Smooth muscle cell (in vitro differentiated cells): Measurements from ENCODE around the gene CYP1A2. TPM values are rescaled to one million over a fixed set of nuclear protein-coding genes. Genes with fewer than 3 reads are reported as not detected.
"Not testable (repeated sequence)": the region's sequence is repeated elsewhere in the genome, so short reads cannot be mapped to it uniquely, and the experiment has no call there.

ENCODE experiments used
- DNase-seq: peaks from one replicate; lab custom pipeline; 2025; ENCODE audit not compliant: unreplicated experiment; lab: John Stamatoyannopoulos, UW
- H2AFZ ChIP-seq: fragments of 200-600 bp; sonication (generic); 2 replicates; pipeline ENCODE4 v1.6.0; 2016; ENCODE audit warnings: antibody characterized with exemption, low read depth, mild to moderate bottlenecking
- H3F3A ChIP-seq: fragments of 200-600 bp; sonication (generic); 2 replicates; pipeline ENCODE4 v1.6.0; 2017; ENCODE audit warnings: antibody characterized with exemption, low read depth
- H3K27ac ChIP-seq: fragments of 200-600 bp; sonication (generic); 2 replicates; pipeline ENCODE4 v1.5.1; 2016; ENCODE audit warnings: low read depth, mild to moderate bottlenecking
- H3K27me3 ChIP-seq: fragments of 200-600 bp; sonication (generic); 2 replicates; pipeline ENCODE4 v1.6.1; 2016; ENCODE audit warnings: low read depth, mild to moderate bottlenecking
- H3K36me3 ChIP-seq: fragments of 200-600 bp; sonication (generic); 2 replicates; pipeline ENCODE4 v1.5.1; 2016; ENCODE audit warnings: low read depth
- H3K4me1 ChIP-seq: fragments of 200-600 bp; sonication (generic); 2 replicates; pipeline ENCODE4 v1.5.1; 2016; ENCODE audit warnings: low read depth
- H3K4me2 ChIP-seq: fragments of 200-600 bp; sonication (generic); 2 replicates; pipeline ENCODE4 v1.6.0; 2016; ENCODE audit warnings: mild to moderate bottlenecking
- H3K4me3 ChIP-seq: fragments of 200-600 bp; sonication (generic); 2 replicates; pipeline ENCODE4 v1.5.1; 2016; ENCODE audit warnings: mild to moderate bottlenecking
- H3K79me2 ChIP-seq: fragments of 200-600 bp; sonication (generic); 2 replicates; pipeline ENCODE4 v1.6.0; 2016; ENCODE audit warnings: low read depth, mild to moderate bottlenecking
- H3K9ac ChIP-seq: fragments of 200-600 bp; sonication (generic); 2 replicates; pipeline ENCODE4 v1.6.0; 2016; ENCODE audit warnings: low read depth
- H3K9me3 ChIP-seq: fragments of 200-600 bp; sonication (generic); replicated peaks from 2 replicates; pipeline ENCODE4 v1.5.1; 2016; ENCODE audit warnings: low read depth
- H4K20me1 ChIP-seq: fragments of 200-600 bp; sonication (generic); 2 replicates; pipeline ENCODE4 v1.6.0; 2016; ENCODE audit warnings: low read depth
- WGBS: methylation state at CpG from one replicate; pipeline ENCODE4 v1.1.7; 2016; ENCODE audit warnings: low lambda C conversion rate; 5-methylcytosine and 5-hydroxymethylcytosine counted together
- polyA plus RNA-seq: library from polyadenylated mRNA; unstranded; fragments of >200 nt; fragmentation: Nextera tagmentation; extraction: Ambion mirVana; gene quantifications from 2 replicates; pipeline ENCODE4 v1.2.1, GENCODE V29; 2016
- total RNA-seq: library from RNA; depleted of rRNA; stranded (reverse); fragments of >200 nt; gene quantifications from 2 replicates; pipeline ENCODE4 v1.2.3, GENCODE V29; 2014
- TF ChIP-seq, protein P1 (sequence below): fragments of 200-600 bp; sonication (generic); IDR thresholded peaks from 2 replicates; pipeline ENCODE4 v1.5.1; 2017; ENCODE audit warnings: borderline replicate concordance, mild to moderate bottlenecking, antibody characterized with exemption; ENCODE audit not compliant: insufficient read depth, poor library complexity, severe bottlenecking

The CYP1A2 gene
- total and polyA plus RNA-seq, 2 experiments from 2014 or later: not detected

DNA sequence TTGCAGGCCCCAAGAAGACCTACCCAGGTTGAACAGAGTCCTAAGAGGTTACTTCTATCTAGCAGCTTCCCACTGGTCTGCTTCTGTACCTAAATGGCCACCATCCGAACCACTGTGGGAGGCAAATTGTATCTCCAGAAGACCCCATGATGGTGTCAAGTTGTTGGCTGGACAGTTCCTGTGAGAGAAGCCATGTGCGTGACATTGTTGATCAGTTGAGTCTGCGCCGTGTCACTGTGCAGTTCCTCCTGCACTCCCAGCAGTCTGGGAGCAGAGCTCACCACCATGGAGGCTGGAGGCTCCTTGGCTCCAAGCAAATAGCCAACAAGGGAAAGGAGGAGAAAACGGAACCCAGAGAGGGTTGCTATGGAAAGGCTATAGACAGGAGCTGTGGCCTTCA, 15.8 kb upstream of the CYP1A2 start:
- Histone ChIP-seq H3K4me2 (no peak overlapping the region), H4K20me1 (no peaks in the 10 kb centered on the region), H3K9ac (no peak overlapping the region), H3K79me2 (no peaks in the 10 kb centered on the region), H3K4me3 (no peak overlapping the region), H3K9me3 (no peaks in the 10 kb centered on the region), H3K27me3 (peaks cover 54% of the 10 kb centered on the region), H2AFZ (no peak overlapping the region), H3K27ac (no peak overlapping the region), H3F3A (no peaks in the 10 kb centered on the region), H3K4me1 (no peaks in the 10 kb centered on the region), H3K36me3 (no peaks in the 10 kb centered on the region)
- DNase-seq: no peak
- TF ChIP-seq, protein P1, sequence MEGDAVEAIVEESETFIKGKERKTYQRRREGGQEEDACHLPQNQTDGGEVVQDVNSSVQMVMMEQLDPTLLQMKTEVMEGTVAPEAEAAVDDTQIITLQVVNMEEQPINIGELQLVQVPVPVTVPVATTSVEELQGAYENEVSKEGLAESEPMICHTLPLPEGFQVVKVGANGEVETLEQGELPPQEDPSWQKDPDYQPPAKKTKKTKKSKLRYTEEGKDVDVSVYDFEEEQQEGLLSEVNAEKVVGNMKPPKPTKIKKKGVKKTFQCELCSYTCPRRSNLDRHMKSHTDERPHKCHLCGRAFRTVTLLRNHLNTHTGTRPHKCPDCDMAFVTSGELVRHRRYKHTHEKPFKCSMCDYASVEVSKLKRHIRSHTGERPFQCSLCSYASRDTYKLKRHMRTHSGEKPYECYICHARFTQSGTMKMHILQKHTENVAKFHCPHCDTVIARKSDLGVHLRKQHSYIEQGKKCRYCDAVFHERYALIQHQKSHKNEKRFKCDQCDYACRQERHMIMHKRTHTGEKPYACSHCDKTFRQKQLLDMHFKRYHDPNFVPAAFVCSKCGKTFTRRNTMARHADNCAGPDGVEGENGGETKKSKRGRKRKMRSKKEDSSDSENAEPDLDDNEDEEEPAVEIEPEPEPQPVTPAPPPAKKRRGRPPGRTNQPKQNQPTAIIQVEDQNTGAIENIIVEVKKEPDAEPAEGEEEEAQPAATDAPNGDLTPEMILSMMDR: no peak
- 89% methylated on average over 5 of the region's 5 CpGs for WGBS

DNA sequence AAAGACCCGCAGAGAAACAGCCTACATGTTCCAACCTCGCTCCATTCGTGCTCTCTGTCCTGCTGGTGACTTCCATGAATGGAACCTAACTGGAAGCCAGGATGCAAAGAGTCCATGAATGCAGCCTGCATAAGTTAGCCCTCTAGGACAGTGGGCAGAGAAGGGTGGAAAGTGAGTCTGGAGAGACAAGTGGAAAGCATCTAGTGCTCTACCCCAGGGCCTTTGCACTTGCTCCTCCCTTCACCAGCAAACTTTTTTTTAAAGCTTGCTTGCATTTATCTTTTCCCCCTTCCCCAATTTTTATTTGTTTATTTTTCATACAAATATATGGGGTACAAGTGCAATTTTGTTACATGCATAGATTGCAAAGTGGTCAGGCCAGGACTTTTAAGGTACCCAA, 15.4 kb upstream of the CYP1A2 start:
- Histone ChIP-seq H3K36me3 (no peaks in the 10 kb centered on the region), H3K9me3 (no peaks in the 10 kb centered on the region), H3K4me2 (no peak overlapping the region), H3K27ac (no peak overlapping the region), H3K4me3 (no peak overlapping the region), H3K9ac (no peak overlapping the region), H4K20me1 (no peaks in the 10 kb centered on the region), H2AFZ (no peak overlapping the region), H3K79me2 (no peaks in the 10 kb centered on the region), H3F3A (no peaks in the 10 kb centered on the region), H3K4me1 (no peaks in the 10 kb centered on the region), H3K27me3 (peaks cover 53% of the 10 kb centered on the region)
- WGBS: 83% methylated on average over 3 of the region's 3 CpGs
- no peak for DNase-seq
- TF ChIP-seq, protein P1: no peak

DNA sequence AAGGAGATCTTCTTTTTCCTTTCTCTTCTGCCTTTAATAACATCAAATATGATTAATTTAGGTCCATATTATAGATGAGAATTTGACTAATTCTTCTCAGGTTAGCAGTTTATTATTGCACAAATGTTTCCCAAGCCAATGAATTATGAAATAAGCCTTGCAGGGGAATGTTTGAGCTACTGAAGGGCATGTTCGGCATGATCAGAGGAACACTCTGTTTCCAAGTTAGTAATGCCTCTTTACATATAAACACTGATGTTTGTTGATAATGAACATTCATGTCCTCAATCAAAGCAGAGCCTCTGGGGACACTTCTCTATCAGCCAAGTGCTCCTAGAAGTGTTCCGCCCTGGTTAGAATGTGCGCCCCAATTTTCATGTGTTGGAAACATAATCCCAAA, 13.3 kb upstream of the CYP1A2 start:
- Histone ChIP-seq H3K27me3 (peaks cover 53% of the 10 kb centered on the region), H3K79me2 (no peaks in the 10 kb centered on the region), H3K4me1 (no peaks in the 10 kb centered on the region), H3K9ac (no peak overlapping the region), H3K4me2 (no peak overlapping the region), H3F3A (no peaks in the 10 kb centered on the region), H3K27ac (no peak overlapping the region), H3K9me3 (no peaks in the 10 kb centered on the region), H3K36me3 (no peaks in the 10 kb centered on the region), H4K20me1 (no peaks in the 10 kb centered on the region), H3K4me3 (no peak overlapping the region), H2AFZ (no peak overlapping the region)
- TF ChIP-seq, protein P1: no peak
- no peak for DNase-seq
- 86% methylated on average over 3 of the region's 3 CpGs for WGBS

DNA sequence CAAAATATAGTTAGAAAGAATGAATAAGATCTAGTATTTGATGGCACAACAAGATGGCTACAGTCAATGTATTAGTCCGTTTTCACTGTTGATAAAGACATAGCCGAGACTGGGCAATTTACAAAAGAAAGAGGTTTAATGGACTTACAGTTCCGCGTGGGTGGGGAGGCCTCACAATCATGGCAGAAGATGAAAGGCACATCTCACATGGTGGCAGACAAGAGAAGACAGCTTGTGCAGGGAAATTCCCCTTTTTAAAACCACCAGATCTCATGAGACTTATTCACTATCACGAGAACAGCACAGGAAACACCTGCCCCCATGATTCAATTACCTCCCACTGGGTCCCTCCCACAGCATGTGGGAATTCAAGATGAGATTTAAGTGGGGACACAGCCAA, 10.4 kb upstream of the CYP1A2 start:
- peaks cover 38% of the 10 kb centered on the region for H3K27me3 ChIP-seq
- not testable (repeated sequence) for H3K27ac ChIP-seq, H3K9me3 ChIP-seq, DNase-seq, H3K4me2 ChIP-seq, H4K20me1 ChIP-seq, H2AFZ ChIP-seq, H3K36me3 ChIP-seq, H3K4me1 ChIP-seq, H3K9ac ChIP-seq, H3F3A ChIP-seq, H3K4me3 ChIP-seq, H3K79me2 ChIP-seq
- 76% methylated on average over 5 of the region's 5 CpGs for WGBS
